NCI-H1417 (cell line): ENCODE data around the gene CAMP.

Source experiments
- DNase-seq, 3 experiments: peaks; one replicate each; lab custom pipeline; 2025; lab: John Stamatoyannopoulos, UW

CAMP gene

GRCh38 chr3:48214225-48214624 is 9.1 kb upstream of the CAMP start:
- DNase-seq: no peak

GRCh38 chr3:48215019-48215418 is 8.3 kb upstream of the CAMP start:
- no peak for DNase-seq

GRCh38 chr3:48215466-48215865 is 7.8 kb upstream of the CAMP start:
- DNase-seq: no peak

- no peak for DNase-seq
Measured at GRCh38 chr3:48215876-48216275, 7.4 kb upstream of the CAMP start.

GRCh38 chr3:48217449-48217848 is 5.8 kb upstream of the CAMP start:
- DNase-seq: no peak

- DNase-seq: no peak
Measured at GRCh38 chr3:48218537-48218936, 4.8 kb upstream of the CAMP start.

GRCh38 chr3:48219543-48219942 is 3.8 kb upstream of the CAMP start:
- DNase-seq: no peak

- no peak for DNase-seq
Measured at GRCh38 chr3:48220746-48221145, 2.5 kb upstream of the CAMP start.

- DNase-seq: no peak
Measured at GRCh38 chr3:48225587-48225986, 2.3 kb downstream of the CAMP start.

- no peak for DNase-seq
Measured at GRCh38 chr3:48226939-48227338, 3.6 kb downstream of the CAMP start.

- DNase-seq: no peak
Measured at GRCh38 chr3:48232232-48232631, 8.9 kb downstream of the CAMP start.

- peak; percentile 73 to 87 (median 78) for DNase-seq
Measured at GRCh38 chr3:48232734-48233133, 9.4 kb downstream of the CAMP start.

- DNase-seq: no peak
Measured at GRCh38 chr3:48233542-48233941, 10.2 kb downstream of the CAMP start.

- DNase-seq: no peak
Measured at GRCh38 chr3:48236531-48236930, 13.2 kb downstream of the CAMP start.

GRCh38 chr3:48238531-48239085 is 15.3 kb downstream of the CAMP start:
- no peak for DNase-seq

GRCh38 chr3:48240000-48240963 is 17.0 kb downstream of the CAMP start:
- DNase-seq: no peak

- peak in 1 of 3 experiments; percentile 21 for DNase-seq
Measured at GRCh38 chr3:48241796-48242455, 18.6 kb downstream of the CAMP start.

GRCh38 chr3:48243886-48244285 is 20.6 kb downstream of the CAMP start:
- peak in 1 of 3 experiments; percentile 14 for DNase-seq

GRCh38 chr3:48244461-48244860 is 21.2 kb downstream of the CAMP start:
- DNase-seq: no peak

- no peak for DNase-seq
Measured at GRCh38 chr3:48245136-48245535, 21.8 kb downstream of the CAMP start.

GRCh38 chr3:48247401-48247811 is 24.1 kb downstream of the CAMP start:
- no peak for DNase-seq

GRCh38 chr3:48248095-48248850 is 25.0 kb downstream of the CAMP start:
- no peak for DNase-seq
